GM12801 (cell line): ENCODE measurements around the gene FAM234A.

ENCODE experiments used
- CTCF ChIP-seq: IDR thresholded peaks from one replicate; pipeline ENCODE4 v1.5.1; 2011; ENCODE audit warnings: control low read depth; ENCODE audit not compliant: insufficient read length; ENCODE audit errors: extremely low read depth

Gene FAM234A

GRCh38 chr16:234468-235305 is at the start of gene FAM234A:
TSS of gene FAM234A (plus strand) at chr16:234821. CDS start at chr16:254414, 19,593 bp downstream.
- TF ChIP-seq CTCF: no peak

- TF ChIP-seq CTCF: no peak
Observed at GRCh38 chr16:185213-185612, 49.4 kb upstream of the FAM234A start.

GRCh38 chr16:185691-186090 is 48.9 kb upstream of the FAM234A start:
- no peak for TF ChIP-seq CTCF

GRCh38 chr16:187330-187729 is 47.3 kb upstream of the FAM234A start:
- TF ChIP-seq CTCF: no peak

GRCh38 chr16:188674-189073 is 45.9 kb upstream of the FAM234A start:
- TF ChIP-seq CTCF: no peak

- no peak for TF ChIP-seq CTCF
Observed at GRCh38 chr16:189604-190186, 44.9 kb upstream of the FAM234A start.

- no peak for TF ChIP-seq CTCF
Observed at GRCh38 chr16:191831-192230, 42.8 kb upstream of the FAM234A start.
